Keratinocyte (primary cell): ENCODE measurements around the gene IL31RA.

Experiments used
- CTCF ChIP-seq, 3 experiments: IDR thresholded peaks in 1 of 3; conservative IDR thresholded peaks in 1 of 3; optimal IDR thresholded peaks in 1 of 3; 2 replicates in 2 of 3; 3 replicates in 1 of 3; pipeline versions ENCODE3 to v1.5.1; 2011; ENCODE audit warnings: low read length in 3 of 3, mild to moderate bottlenecking in 3 of 3, moderate library complexity in 2 of 3, control low read depth in 1 of 3, inconsistent platforms in 1 of 3; ENCODE audit not compliant: insufficient read depth in 2 of 3; ENCODE audit errors: extremely low read depth in 1 of 3
- EZH2 ChIP-seq: IDR thresholded peaks from one replicate; pipeline ENCODE4 v1.6.1; 2012; ENCODE audit warnings: inconsistent platforms, mild to moderate bottlenecking, low read length, moderate library complexity

GRCh38 chr5:55850839-55851674 lies at the start of gene IL31RA:
- TF ChIP-seq CTCF (optimal IDR thresholded peaks at IDR 0.05 in 1 of 3, IDR thresholded peaks at IDR 0.05 in 1 of 3, conservative IDR thresholded peaks at IDR 0.05 in 1 of 3; ENCODE audit: extremely low read depth in 1 of 3, insufficient read depth in 2 of 3, low read length in 3 of 3) (no peak), EZH2 (no peak)
